Measurements from ENCODE around the gene ARRB1. TPM values are rescaled to one million over a fixed set of nuclear protein-coding genes. Genes with fewer than 3 reads are reported as not detected.
A peak's percentile ranks its signal among the peaks of the same experiment; 100 is the strongest.

ARRB1 gene
- total RNA-seq, 1 donor from 2014 or later: 32.8 TPM

DNA sequence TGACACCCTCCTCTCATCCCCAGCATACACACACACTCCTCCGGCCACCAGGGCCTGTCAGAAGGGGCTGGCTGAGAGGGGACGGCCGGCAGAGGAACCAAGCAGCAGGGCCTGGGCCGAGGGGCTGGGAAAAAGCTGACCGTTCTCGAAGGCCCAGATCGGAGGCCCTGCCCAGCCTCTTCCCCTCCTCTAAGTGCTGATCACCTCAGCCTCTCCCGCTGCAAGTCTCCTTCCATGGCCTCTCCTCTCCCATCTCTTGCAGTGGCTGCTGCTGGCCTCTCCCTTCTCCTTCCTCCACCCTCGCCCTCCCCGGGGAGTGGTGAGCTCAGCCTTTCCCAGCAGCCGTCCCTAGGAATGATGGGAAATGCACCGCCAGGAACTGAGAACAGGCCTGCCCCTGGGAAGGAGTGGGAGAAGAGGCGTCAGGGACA is 39.6 kb downstream of the ARRB1 start:
- Mint-ChIP-seq H3K27ac (peak overlapping the region; percentile 48), H3K27me3 (no peaks in the 10 kb centered on the region), H3K4me1 (ENCODE audit: unreplicated experiment) (peaks cover 8% of the 10 kb centered on the region), H3K36me3 (peaks cover 4% of the 10 kb centered on the region), H3K9me3 (no peaks in the 10 kb centered on the region), H3K4me3 (no peak overlapping the region)
- no peak for DNase-seq (ENCODE audit: extremely low spot score, unreplicated experiment)
- TF ChIP-seq, protein P1, sequence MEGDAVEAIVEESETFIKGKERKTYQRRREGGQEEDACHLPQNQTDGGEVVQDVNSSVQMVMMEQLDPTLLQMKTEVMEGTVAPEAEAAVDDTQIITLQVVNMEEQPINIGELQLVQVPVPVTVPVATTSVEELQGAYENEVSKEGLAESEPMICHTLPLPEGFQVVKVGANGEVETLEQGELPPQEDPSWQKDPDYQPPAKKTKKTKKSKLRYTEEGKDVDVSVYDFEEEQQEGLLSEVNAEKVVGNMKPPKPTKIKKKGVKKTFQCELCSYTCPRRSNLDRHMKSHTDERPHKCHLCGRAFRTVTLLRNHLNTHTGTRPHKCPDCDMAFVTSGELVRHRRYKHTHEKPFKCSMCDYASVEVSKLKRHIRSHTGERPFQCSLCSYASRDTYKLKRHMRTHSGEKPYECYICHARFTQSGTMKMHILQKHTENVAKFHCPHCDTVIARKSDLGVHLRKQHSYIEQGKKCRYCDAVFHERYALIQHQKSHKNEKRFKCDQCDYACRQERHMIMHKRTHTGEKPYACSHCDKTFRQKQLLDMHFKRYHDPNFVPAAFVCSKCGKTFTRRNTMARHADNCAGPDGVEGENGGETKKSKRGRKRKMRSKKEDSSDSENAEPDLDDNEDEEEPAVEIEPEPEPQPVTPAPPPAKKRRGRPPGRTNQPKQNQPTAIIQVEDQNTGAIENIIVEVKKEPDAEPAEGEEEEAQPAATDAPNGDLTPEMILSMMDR (conservative IDR thresholded peaks at IDR 0.05): no peak

DNA sequence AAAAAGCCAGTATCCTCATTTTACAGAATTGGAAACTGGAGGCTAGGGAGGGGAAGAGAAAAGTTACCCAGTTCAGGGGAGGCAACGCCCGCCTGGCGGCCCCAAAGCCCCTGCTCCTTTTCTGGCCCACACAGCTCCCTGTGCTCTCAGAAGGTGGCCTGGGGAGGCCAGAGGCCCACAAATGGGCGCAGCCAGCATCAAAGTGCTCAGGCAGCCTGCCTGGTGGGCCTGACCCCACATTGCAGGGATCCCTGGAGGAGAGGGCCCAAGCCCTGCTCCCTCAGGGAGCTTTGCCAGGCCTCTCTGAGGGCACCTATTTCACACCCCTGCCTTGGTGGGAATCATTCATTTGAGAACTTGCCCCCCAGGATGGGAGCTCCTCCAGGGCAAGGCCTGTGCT is 42.5 kb downstream of the ARRB1 start:
- TF ChIP-seq, protein P1 (conservative IDR thresholded peaks at IDR 0.05): no peak
- no peak overlapping the region for H3K4me3 Mint-ChIP-seq
- no peaks in the 10 kb centered on the region for H3K27me3 Mint-ChIP-seq
- no peaks in the 10 kb centered on the region for H3K9me3 Mint-ChIP-seq
- no peak for DNase-seq (ENCODE audit: extremely low spot score, unreplicated experiment)
- peaks cover 19% of the 10 kb centered on the region for H3K4me1 Mint-ChIP-seq (ENCODE audit: unreplicated experiment)
- peaks cover 4% of the 10 kb centered on the region for H3K36me3 Mint-ChIP-seq
- H3K27ac Mint-ChIP-seq: no peak overlapping the region

DNA sequence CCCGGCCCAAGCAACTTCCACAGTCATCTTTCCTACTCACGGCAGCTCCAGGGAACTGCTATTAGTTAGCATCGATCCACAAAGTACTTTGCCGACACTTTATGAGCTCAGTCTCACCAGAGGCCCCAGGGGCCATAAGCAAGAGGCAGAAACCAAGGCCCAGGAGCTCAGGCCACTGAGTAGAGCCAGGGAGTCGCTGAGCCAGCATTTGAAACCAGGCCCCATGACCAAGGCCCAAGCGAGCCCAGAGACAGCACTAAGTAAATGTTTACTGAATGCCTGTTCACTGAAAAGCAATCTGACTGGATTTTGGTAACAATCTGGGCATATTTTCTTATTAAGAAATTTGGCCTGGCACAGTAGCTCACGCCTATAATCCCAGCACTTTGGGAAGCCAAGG is 43.3 kb downstream of the ARRB1 start:
- H3K27ac Mint-ChIP-seq: peak overlapping the region; percentile 50
- H3K36me3 Mint-ChIP-seq: peaks cover 4% of the 10 kb centered on the region

DNA sequence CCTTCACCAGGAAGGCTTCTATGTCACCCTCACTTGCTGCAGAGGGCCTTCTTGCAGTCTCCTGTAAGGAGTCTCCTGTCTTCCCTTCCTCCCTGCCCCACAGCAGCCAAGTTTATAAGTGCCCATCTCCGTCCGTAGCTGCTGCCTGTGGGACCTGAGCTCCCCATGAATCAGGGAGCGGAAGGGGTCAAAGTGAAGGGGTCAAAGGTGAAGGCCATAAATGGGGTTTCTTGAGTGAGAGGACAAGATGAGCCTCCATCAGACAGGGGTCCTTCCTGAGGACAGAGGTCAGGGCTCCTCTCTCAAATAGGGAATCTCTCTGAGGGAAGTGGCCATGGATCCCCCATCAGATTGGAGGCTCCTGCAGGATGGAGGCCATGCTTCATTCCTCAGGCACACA is 44.4 kb downstream of the ARRB1 start:
- Mint-ChIP-seq H3K27ac (no peak overlapping the region), H3K9me3 (no peaks in the 10 kb centered on the region), H3K4me1 (ENCODE audit: unreplicated experiment) (peaks cover 12% of the 10 kb centered on the region), H3K27me3 (no peaks in the 10 kb centered on the region), H3K4me3 (no peak overlapping the region), H3K36me3 (no peaks in the 10 kb centered on the region)
- TF ChIP-seq, protein P1 (conservative IDR thresholded peaks at IDR 0.05): no peak
- no peak for DNase-seq (ENCODE audit: extremely low spot score, unreplicated experiment)

More for the DNA sequence above, 43.3 kb downstream of the ARRB1 start:
- Mint-ChIP-seq H3K4me1 (ENCODE audit: unreplicated experiment) (peaks cover 19% of the 10 kb centered on the region), H3K9me3 (no peaks in the 10 kb centered on the region), H3K27me3 (no peaks in the 10 kb centered on the region), H3K4me3 (no peak overlapping the region)
- TF ChIP-seq, protein P1 (conservative IDR thresholded peaks at IDR 0.05): no peak
- no peak for DNase-seq (ENCODE audit: extremely low spot score, unreplicated experiment)

DNA sequence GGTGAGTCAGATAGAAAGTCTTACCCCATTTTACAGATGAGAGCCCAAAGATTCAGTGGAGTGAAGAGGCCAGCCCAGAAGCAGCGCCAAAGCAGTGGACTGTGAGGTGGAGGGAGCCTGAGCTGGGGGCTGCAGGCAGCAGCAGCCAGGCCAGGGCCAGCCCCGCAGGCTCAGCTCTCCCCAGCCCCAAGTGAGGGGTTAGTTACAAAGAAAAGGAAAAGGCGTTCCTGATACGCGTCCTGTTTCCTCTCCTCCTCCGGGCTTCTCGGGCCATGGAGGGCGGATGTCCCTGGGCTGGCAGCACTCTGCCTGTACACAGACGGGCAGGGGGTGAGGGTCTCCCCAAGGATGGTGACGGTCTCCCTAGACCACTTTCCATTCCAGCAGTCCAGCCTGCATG is 44.9 kb downstream of the ARRB1 start:
- Mint-ChIP-seq H3K36me3 (no peaks in the 10 kb centered on the region), H3K4me3 (no peak overlapping the region), H3K9me3 (no peaks in the 10 kb centered on the region), H3K4me1 (ENCODE audit: unreplicated experiment) (peaks cover 11% of the 10 kb centered on the region), H3K27me3 (no peaks in the 10 kb centered on the region), H3K27ac (peak overlapping the region; percentile 62)
- DNase-seq (ENCODE audit: extremely low spot score, unreplicated experiment): no peak
- TF ChIP-seq, protein P1 (conservative IDR thresholded peaks at IDR 0.05): no peak

DNA sequence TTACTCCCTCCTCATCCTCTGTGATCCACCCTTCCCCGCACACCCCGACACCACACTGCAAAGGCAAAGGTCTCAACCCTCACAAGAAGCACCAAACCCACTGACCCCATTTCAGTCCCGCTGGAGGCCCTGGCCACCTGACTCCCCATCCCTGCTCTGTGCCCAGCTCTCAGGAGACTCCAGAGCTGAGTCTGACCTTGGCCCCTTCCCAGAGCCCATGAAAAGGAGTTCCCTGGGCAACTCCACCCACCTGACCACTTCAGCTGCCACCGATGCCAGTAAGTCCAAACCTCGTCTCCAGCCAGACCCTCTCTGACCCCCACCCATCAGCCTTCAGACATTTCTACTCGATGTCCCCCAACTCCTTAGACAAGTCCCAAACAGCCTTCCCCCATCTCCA is 45.5 kb downstream of the ARRB1 start:
- TF ChIP-seq, protein P1 (conservative IDR thresholded peaks at IDR 0.05): no peak
- Mint-ChIP-seq H3K9me3 (no peaks in the 10 kb centered on the region), H3K27ac (peak overlapping the region; percentile 62)

More for the DNA sequence above, 45.5 kb downstream of the ARRB1 start:
- no peaks in the 10 kb centered on the region for H3K36me3 Mint-ChIP-seq
- H3K4me1 Mint-ChIP-seq (ENCODE audit: unreplicated experiment): peaks cover 11% of the 10 kb centered on the region
- H3K4me3 Mint-ChIP-seq: no peak overlapping the region
- no peak for DNase-seq (ENCODE audit: extremely low spot score, unreplicated experiment)
- H3K27me3 Mint-ChIP-seq: no peaks in the 10 kb centered on the region
